Keratinocyte (primary cell): Measurements from ENCODE around the gene HHIP. TPM values are rescaled to one million over a fixed set of nuclear protein-coding genes. Genes with fewer than 3 reads are reported as not detected.

Source experiments
- DNase-seq: peaks from one replicate; pipeline ENCODE4 v3.0.0-alpha.2; 2011; ENCODE audit warnings: low read depth, missing footprints, low spot score
- FAIRE-seq: peaks from 2 replicates; lab custom pipeline; 2011; peaks lifted over from hg19 to GRCh38; lab: Jason Lieb, UNC
- H2AFZ ChIP-seq: 2 replicates; pipeline ENCODE4 v1.6.0; 2012; ENCODE audit warnings: low read length, control low read depth, inconsistent platforms; ENCODE audit not compliant: control insufficient read depth
- H3K27ac ChIP-seq: 2 replicates; pipeline ENCODE4 v1.5.1; 2011; ENCODE audit warnings: low read length; ENCODE audit not compliant: control insufficient read depth, insufficient read depth
- H3K27me3 ChIP-seq: 3 replicates; pipeline ENCODE4 v1.6.0; 2011; ENCODE audit warnings: low read length; ENCODE audit not compliant: control insufficient read depth, insufficient read depth; ENCODE audit errors: extremely low read depth
- H3K36me3 ChIP-seq, 2 experiments: 2 replicates in 1 of 2; 3 replicates in 1 of 2; pipeline ENCODE4 v1.5.1; 2011; ENCODE audit warnings: low read length in 2 of 2, mild to moderate bottlenecking in 1 of 2; ENCODE audit not compliant: control insufficient read depth in 2 of 2, insufficient read depth in 2 of 2; ENCODE audit errors: extremely low read depth in 1 of 2
- H3K4me1 ChIP-seq: 3 replicates; pipeline ENCODE4 v1.5.1; 2011; ENCODE audit warnings: low read length; ENCODE audit not compliant: control insufficient read depth, insufficient read depth; ENCODE audit errors: extremely low read depth
- H3K4me2 ChIP-seq: 3 replicates; pipeline ENCODE4 v1.6.0; 2011; ENCODE audit warnings: low read depth, low read length; ENCODE audit not compliant: control insufficient read depth, insufficient read depth; ENCODE audit errors: extremely low read depth
- H3K4me3 ChIP-seq, 3 experiments: fragments of 200-600 bp in 1 of 3; sonication (generic) in 1 of 3; 2 replicates in 2 of 3; 3 replicates in 1 of 3; pipeline ENCODE4 v1.5.1; 2011 to 2016; ENCODE audit warnings: low read length in 3 of 3, mild to moderate bottlenecking in 3 of 3, control low read depth in 2 of 3, inconsistent platforms in 1 of 3, low read depth in 1 of 3, mixed read lengths in 1 of 3, mixed run types in 1 of 3, moderate library complexity in 1 of 3; ENCODE audit not compliant: control insufficient read depth in 2 of 3, insufficient read depth in 2 of 3; ENCODE audit errors: extremely low read depth in 1 of 3
- H3K79me2 ChIP-seq: 2 replicates; pipeline ENCODE4 v1.6.0; 2012; ENCODE audit warnings: low read length; ENCODE audit not compliant: control insufficient read depth, insufficient read depth
- H3K9ac ChIP-seq: 3 replicates; pipeline ENCODE4 v1.6.0; 2011; ENCODE audit warnings: low read length; ENCODE audit not compliant: control insufficient read depth, insufficient read depth; ENCODE audit errors: extremely low read depth
- H3K9me1 ChIP-seq: 3 replicates; pipeline ENCODE4 v1.6.0; 2011; ENCODE audit warnings: low read length; ENCODE audit not compliant: control insufficient read depth, insufficient read depth; ENCODE audit errors: extremely low read depth
- H3K9me3 ChIP-seq: 2 replicates; pipeline ENCODE4 v1.5.1; 2012; ENCODE audit warnings: low read depth, low read length; ENCODE audit not compliant: control insufficient read depth
- H4K20me1 ChIP-seq: 3 replicates; pipeline ENCODE4 v1.6.0; 2011; ENCODE audit warnings: low read length; ENCODE audit not compliant: control insufficient read depth, insufficient read depth; ENCODE audit errors: extremely low read depth
- CTCF ChIP-seq, 3 experiments: IDR thresholded peaks in 1 of 3; conservative IDR thresholded peaks in 1 of 3; optimal IDR thresholded peaks in 1 of 3; 2 replicates in 2 of 3; 3 replicates in 1 of 3; pipeline versions ENCODE3 to v1.5.1; 2011; ENCODE audit warnings: low read length in 3 of 3, mild to moderate bottlenecking in 3 of 3, moderate library complexity in 2 of 3, control low read depth in 1 of 3, inconsistent platforms in 1 of 3; ENCODE audit not compliant: insufficient read depth in 2 of 3; ENCODE audit errors: extremely low read depth in 1 of 3
- EZH2 ChIP-seq: IDR thresholded peaks from one replicate; pipeline ENCODE4 v1.6.1; 2012; ENCODE audit warnings: inconsistent platforms, mild to moderate bottlenecking, low read length, moderate library complexity
- dilution Hi-C: fragments of 300-500 bp; cut with MboI; formaldehyde crosslinking; loops from one replicate; pipeline ENCODE4 v1.7.0; 2020; ENCODE audit warnings: low sequenced_read_pairs; ENCODE audit not compliant: extremely low pct_ligation_motif_present
- polyA plus RNA-seq, 5 experiments: library from polyadenylated mRNA; depleted of rRNA in 3 of 5; stranded (reverse) in 3 of 5; stranded (forward) in 1 of 5; unstranded in 1 of 5; fragments of >200 nt; gene quantifications; 1 replicate in 1 of 5; 2 replicates in 3 of 5; 3 replicates in 1 of 5; pipeline versions ENCODE4 v1.2.1 to v1.2.3, GENCODE V29; 2011 to 2012; ENCODE audit warnings: missing spikeins in 2 of 5, low read depth in 1 of 5, low replicate concordance in 1 of 5

The HHIP gene
- polyA plus RNA-seq, 1 donor (not counting 4 experiments of a cell fraction or from before 2014, with no cell fraction given): 0.20 TPM

- Histone ChIP-seq H3K4me1 (peaks cover 3% of the 10 kb centered on the region), H3K4me3 (no peak overlapping the region), H3K4me2 (no peak overlapping the region), H3K79me2 (no peaks in the 10 kb centered on the region), H3K36me3 (no peaks in the 10 kb centered on the region), H2AFZ (no peak overlapping the region), H3K9me3 (no peaks in the 10 kb centered on the region), H4K20me1 (no peaks in the 10 kb centered on the region), H3K9ac (no peak overlapping the region), H3K27ac (no peak overlapping the region), H3K9me1 (no peaks in the 10 kb centered on the region), H3K27me3 (no peaks in the 10 kb centered on the region)
- DNase-seq (no peak), FAIRE-seq (peak; percentile 17)
- dilution Hi-C loops: loop anchor here (10.0 kb wide), 1 partner anchor 56 kb away; no protein-coding TSS in a partner anchor
- TF ChIP-seq CTCF (optimal IDR thresholded peaks at IDR 0.05 in 1 of 3, IDR thresholded peaks at IDR 0.05 in 1 of 3, conservative IDR thresholded peaks at IDR 0.05 in 1 of 3; ENCODE audit: extremely low read depth in 1 of 3, insufficient read depth in 2 of 3, low read length in 3 of 3) (no peak), EZH2 (no peak)
Observed at GRCh38 chr4:144670776-144671175, 24.8 kb downstream of the HHIP start.

GRCh38 chr4:144674711-144675110 is 28.8 kb downstream of the HHIP start:
- no peaks in the 10 kb centered on the region for H3K79me2 ChIP-seq
- no peak for FAIRE-seq

More at GRCh38 chr4:144674711-144675110, 28.8 kb downstream of the HHIP start:
- H3K4me3 ChIP-seq: no peak overlapping the region
- H3K4me2 ChIP-seq: no peak overlapping the region
- H3K4me1 ChIP-seq: no peaks in the 10 kb centered on the region
- H4K20me1 ChIP-seq: no peaks in the 10 kb centered on the region
- no peaks in the 10 kb centered on the region for H3K27me3 ChIP-seq
- no peak overlapping the region for H3K9ac ChIP-seq
- TF ChIP-seq CTCF (optimal IDR thresholded peaks at IDR 0.05 in 1 of 3, IDR thresholded peaks at IDR 0.05 in 1 of 3, conservative IDR thresholded peaks at IDR 0.05 in 1 of 3; ENCODE audit: extremely low read depth in 1 of 3, insufficient read depth in 2 of 3, low read length in 3 of 3) (no peak), EZH2 (no peak)
- no peaks in the 10 kb centered on the region for H3K9me1 ChIP-seq
- no peak overlapping the region for H3K27ac ChIP-seq
- H3K9me3 ChIP-seq: no peaks in the 10 kb centered on the region
- H2AFZ ChIP-seq: no peak overlapping the region
- no peaks in the 10 kb centered on the region for H3K36me3 ChIP-seq
- no peak for DNase-seq
- dilution Hi-C loops: loop anchor here (10.0 kb wide), 1 partner anchor 60 kb away; no protein-coding TSS in a partner anchor
